ENCODE results near the gene SIX3.

The SIX3 gene

GRCh38 chr2:44941551-44942234 lies at the start of gene SIX3:
TSS of gene SIX3 (plus strand) at chr2:44941702. CDS start at chr2:44942105, 403 bp downstream.
- DNase-seq: no peak

DNA sequence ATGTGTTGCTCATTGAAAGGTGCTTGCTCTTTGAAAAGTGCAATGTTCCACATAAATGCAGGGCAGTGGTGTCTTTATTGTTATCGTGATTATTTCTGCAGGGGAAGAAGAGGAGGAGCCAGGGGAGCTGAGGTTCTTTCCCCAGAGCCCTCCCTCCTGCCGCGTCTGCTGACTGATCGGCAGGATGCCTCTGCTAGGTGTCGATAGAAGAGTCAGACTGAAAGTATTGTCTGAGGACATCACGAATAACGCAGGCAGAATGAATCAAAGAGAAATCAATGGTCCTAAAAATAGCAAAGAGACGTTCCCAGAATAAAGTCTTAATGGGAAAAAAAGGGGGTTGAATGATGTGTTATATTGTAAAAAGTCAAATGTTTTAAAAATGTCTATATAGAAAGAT lies 47.4 kb upstream of the SIX3 start:
- no peak for DNase-seq

DNA sequence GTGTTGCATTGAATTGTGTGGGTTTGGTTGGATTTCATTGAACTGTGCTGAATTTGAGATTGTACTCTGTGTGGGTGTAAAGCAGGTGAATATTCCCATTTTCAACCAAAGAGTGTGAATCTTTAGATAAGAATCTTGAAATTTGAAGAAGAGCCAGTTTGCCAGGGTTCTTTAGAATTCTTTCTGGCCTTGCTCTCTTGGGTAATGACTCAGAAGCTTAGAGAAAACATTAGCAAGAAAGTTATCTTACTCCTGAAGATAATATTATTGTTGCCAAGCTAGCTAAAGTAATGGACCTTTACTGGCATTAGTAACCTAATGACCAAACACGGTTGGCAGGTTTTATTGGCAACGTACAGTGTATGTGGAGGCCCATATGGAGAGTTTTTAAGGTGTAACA lies 46.4 kb upstream of the SIX3 start:
- DNase-seq: no peak

GRCh38 chr2:44897406-44897805 lies 44.1 kb upstream of the SIX3 start:
- no peak for DNase-seq

DNA sequence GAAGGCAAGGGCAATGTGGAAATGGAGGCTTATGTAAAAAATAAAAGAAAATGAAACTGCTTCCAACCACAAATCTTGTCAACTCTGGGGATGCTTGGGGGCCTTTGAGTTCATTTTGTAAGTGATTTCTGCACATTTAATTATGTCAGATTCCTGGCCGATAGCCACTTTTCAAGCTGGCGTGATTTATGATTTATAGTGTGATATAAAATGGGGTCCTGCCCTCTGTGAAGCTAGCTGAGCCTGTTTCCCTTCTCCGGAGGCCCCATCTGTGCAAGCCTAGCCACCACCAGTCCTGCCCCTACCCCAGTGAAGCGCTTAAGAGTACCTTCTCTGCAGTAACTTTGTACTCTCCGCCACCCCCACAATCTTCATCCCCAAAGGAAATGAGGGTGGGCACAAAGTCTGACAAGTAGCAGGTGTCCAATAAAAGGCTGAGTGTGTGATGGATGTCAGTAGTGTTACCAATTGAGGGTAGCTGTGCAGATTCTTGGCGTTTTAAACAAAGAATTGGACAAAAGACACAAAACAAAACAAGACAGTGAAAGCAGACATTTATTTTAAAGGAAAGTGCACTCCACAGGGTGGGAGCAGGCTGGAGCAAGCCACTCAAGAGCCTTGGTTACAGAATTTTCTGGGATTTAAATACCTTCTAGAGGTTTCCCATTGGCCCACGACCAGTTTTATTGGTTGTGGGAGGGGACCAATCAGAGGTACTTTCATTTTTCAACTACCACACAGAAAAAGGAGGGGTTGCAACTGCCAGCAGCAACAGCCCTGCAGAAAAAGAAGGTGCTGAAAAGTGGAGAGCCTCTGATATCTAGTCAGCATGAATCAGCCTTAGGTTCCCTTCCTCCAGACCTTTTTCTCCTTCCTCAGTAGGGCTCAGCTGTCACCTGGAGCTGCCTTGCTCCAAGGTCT lies 39.0 kb upstream of the SIX3 start:
- no peak for DNase-seq

DNA sequence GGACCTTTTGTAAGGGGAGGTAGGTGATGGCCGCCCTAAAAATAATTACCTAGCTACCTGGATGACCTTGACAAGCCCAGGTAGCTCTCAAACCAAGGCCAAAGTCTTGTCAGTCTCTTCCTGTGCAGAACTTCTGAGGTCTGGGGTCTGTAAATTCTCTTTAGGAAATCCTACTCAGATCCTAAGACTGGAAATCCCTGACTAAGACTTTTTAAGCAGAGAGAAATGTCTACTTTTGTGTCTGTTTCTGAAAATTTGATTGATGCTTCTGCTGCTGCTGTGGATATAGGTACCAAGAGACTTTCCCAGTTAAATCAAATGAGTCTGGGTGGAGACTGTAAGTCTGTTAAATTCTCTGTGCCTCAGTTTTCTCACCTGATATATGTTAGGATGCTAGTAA lies 36.9 kb upstream of the SIX3 start:
- DNase-seq: no peak

DNA sequence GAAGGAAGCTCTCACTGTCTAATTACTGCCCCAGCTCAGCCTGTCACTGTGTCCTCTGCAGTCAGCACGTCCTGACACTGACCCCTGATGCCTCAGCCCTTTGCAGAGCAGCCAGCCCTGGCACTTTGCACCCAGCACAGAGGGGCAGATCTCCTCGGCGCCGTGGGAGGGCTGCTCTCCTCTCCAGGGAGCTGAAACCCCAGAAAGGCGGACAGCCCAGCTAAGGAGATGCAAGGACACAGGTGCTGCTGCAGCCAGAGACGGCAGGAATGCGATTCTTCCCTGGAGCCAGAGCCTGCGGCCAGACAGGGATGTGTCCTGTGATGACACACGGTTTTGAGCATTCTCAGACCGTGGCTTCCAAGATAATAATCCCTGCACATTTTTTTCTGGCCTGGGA lies 34.5 kb upstream of the SIX3 start:
- DNase-seq: no peak

GRCh38 chr2:44909831-44910230 lies 31.7 kb upstream of the SIX3 start:
- DNase-seq: no peak

- no peak for DNase-seq
These were observed 28.8 kb upstream of the SIX3 start for GRCh38 chr2:44912660-44913059.

- no peak for DNase-seq
These were observed 25.2 kb upstream of the SIX3 start for GRCh38 chr2:44916291-44916690.

DNA sequence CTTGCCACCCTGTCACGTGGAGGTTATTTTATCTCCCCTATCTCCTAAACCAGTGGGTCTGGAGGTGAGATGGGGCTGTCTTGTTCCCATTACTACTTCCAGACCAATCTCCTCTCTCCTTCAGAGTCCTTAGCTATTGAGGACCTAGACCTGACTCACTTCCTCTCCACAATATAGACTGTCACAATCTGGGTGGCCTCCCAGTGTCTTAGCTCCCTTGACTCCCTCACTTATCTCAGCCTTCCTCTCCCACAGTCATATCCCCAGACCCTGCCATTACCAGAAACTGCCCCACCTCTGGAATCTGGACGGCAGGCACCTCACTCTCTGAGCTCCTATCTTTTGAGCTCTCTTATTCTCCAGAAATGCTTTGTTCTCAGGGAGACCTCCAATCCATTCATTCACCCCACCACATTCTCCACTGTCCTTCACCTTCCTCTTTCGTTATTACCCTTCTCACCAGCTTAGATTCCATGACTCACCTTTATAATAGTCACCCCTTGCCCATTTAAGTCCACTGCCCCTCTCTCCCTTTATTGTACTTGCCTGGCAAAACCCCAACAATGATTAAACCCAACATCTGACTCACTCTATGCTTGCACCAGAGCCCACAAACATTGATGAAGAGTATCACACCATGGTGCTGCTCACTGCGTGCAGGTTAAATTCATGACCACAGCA lies 23.3 kb upstream of the SIX3 start:
- DNase-seq: no peak

DNA sequence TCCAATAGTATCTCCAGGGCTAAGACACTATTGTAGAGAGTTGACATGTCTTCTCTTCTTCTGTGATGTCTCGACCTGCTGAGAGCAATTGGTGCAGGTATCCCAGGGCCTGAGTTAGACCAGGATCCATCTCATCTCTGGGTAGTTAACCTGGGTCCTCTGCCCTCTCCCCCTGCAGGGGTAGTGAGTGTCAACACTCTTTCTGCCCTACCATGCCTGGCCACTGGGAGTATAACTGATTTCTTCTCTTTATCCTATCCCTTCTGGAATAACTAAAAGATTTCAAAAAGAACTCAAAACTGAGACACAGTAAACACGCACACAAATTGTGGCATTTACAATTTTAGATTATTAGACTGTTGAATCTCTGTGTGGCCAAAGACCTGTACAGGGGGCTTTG lies 20.8 kb upstream of the SIX3 start:
- DNase-seq: no peak

DNA sequence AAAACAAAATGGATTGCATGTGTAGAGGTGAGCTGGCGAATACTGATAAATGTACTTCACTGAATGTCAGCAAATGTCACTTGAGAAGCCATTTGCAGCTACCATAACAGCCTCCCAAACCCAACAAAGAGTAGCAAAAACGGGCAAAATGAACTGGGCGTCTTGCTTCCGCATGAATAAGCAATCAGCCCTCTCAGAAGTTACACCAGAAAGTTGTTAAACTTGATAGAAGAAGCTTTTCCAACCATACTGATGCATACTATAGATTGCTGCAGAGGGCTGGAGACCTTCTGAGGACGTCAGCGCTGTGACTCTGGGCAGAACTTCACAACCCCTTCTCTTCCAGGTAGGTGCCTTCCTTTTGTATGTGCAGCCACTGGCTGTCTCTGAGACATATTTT lies 18.7 kb upstream of the SIX3 start:
- no peak for DNase-seq

- no peak for DNase-seq
These were observed 15.9 kb upstream of the SIX3 start for GRCh38 chr2:44925561-44926136.

- DNase-seq: no peak
These were observed 14.5 kb upstream of the SIX3 start for GRCh38 chr2:44926957-44927356.

- DNase-seq: no peak
These were observed 13.5 kb upstream of the SIX3 start for GRCh38 chr2:44927985-44928482.

GRCh38 chr2:44928483-44929158 lies 12.9 kb upstream of the SIX3 start:
- DNase-seq: no peak

DNA sequence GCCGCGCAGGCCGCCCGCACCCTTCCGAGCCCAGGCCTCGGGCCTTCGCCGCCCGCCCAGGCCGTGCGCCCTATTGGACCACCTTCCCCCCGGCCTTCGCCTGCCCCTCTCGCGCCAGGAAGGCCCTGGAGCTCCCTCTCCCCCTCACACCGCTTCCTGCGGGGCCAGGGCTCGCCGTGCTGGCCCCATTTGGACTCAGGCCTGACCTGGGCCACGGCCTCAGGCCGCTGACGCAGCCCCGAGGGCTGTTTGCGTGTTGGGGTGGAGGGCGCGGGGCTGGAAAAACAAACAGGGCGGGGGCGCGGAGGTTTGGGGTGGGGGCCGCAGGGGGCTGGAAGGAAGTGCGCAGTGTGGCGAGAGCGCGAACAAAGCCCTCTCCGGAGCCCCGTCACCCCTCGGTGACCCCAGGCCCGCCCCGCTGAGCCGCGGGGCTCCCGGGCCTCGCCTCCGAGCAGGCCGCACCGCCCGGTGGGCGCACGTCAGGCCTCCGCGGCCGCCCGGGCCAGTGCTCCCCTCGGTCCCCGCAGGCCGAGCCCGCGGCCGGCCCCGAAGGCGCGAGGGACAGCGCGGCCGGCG lies 12.3 kb upstream of the SIX3 start:
- no peak for DNase-seq

GRCh38 chr2:44929735-44930273 lies 11.7 kb upstream of the SIX3 start:
- DNase-seq: no peak

GRCh38 chr2:44930274-44931197 lies 11.0 kb upstream of the SIX3 start:
- DNase-seq: no peak

All from hematopoietic multipotent progenitor cell treated with erythropoietin and hydrocortisone succinate and interleukin-3 and kit ligand, for 6 days (in vitro differentiated cells).